ENCODE results near the gene RTP1. TPM values are rescaled to one million over a fixed set of nuclear protein-coding genes. Genes with fewer than 3 reads are reported as not detected.
"Not testable (repeated sequence)": the region's sequence is repeated elsewhere in the genome, so short reads cannot be mapped to it uniquely, and the experiment has no call there.

RTP1 gene
- total RNA-seq, 4 donors from 2014 or later: not detected

GRCh38 chr3:187236962-187237361, 39.7 kb downstream of the RTP1 start:
- 78 to 100% methylated on average over 1 of the region's 1 CpG for WGBS, 2 donors
- H3K27me3 ChIP-seq: no peaks in the 10 kb centered on the region
- no peaks in the 10 kb centered on the region for H3K9me3 ChIP-seq
- H3K27ac ChIP-seq: no peak overlapping the region
- H3K4me3 ChIP-seq: no peak overlapping the region
- TF ChIP-seq CTCF (IDR thresholded peaks at IDR 0.05) (no peak), POLR2A (IDR thresholded peaks at IDR 0.05) (no peak)
- DNase-seq: no peak
- no peaks in the 10 kb centered on the region for H3K36me3 ChIP-seq
- no peaks in the 10 kb centered on the region for H3K4me1 ChIP-seq
- intact Hi-C loops (cut with DNase I): no loop called here

GRCh38 chr3:187237741-187238140, 40.5 kb downstream of the RTP1 start:
- H3K4me1 ChIP-seq: no peaks in the 10 kb centered on the region
- no peak overlapping the region for H3K27ac ChIP-seq
- H3K4me3 ChIP-seq: no peak overlapping the region
- intact Hi-C loops (cut with DNase I): no loop called here
- no peaks in the 10 kb centered on the region for H3K27me3 ChIP-seq
- no peak for DNase-seq
- TF ChIP-seq CTCF (IDR thresholded peaks at IDR 0.05): no peak
- no peaks in the 10 kb centered on the region for H3K36me3 ChIP-seq
- no peaks in the 10 kb centered on the region for H3K9me3 ChIP-seq

GRCh38 chr3:187238239-187238638, 41.0 kb downstream of the RTP1 start:
- 70 to 73% methylated on average over 1 of the region's 1 CpG for WGBS, 2 donors
- no peak overlapping the region for H3K27ac ChIP-seq
- H3K27me3 ChIP-seq: no peaks in the 10 kb centered on the region
- no peak for TF ChIP-seq CTCF (IDR thresholded peaks at IDR 0.05)
- no peak for TF ChIP-seq POLR2A (IDR thresholded peaks at IDR 0.05)
- DNase-seq: no peak
- intact Hi-C loops (cut with DNase I): no loop called here
- H3K4me3 ChIP-seq: no peak overlapping the region
- no peaks in the 10 kb centered on the region for H3K9me3 ChIP-seq
- no peaks in the 10 kb centered on the region for H3K36me3 ChIP-seq
- peaks cover 0 to under 1% (median 0%) of the 10 kb centered on the region in 3 donors for H3K4me1 ChIP-seq

GRCh38 chr3:187238835-187239234, 41.5 kb downstream of the RTP1 start:
- H3K9me3 ChIP-seq; DNase-seq; H3K4me3 ChIP-seq; H3K4me1 ChIP-seq; H3K27me3 ChIP-seq; H3K36me3 ChIP-seq; intact Hi-C loops (cut with DNase I); H3K27ac ChIP-seq: not testable (repeated sequence)
- 91 to 97% methylated on average over 4 of the region's 4 CpGs for WGBS, 2 donors

- WGBS, 2 donors: 80 to 88% methylated on average over 4 to 5 of the region's 5 CpGs
- no peak overlapping the region for H3K4me3 ChIP-seq
- no peaks in the 10 kb centered on the region for H3K36me3 ChIP-seq
- peaks cover 0 to 4% (median 0%) of the 10 kb centered on the region in 4 donors for H3K27me3 ChIP-seq
- peaks cover 0 to 15% (median 8%) of the 10 kb centered on the region in 3 donors for H3K4me1 ChIP-seq
- TF ChIP-seq POLR2A (IDR thresholded peaks at IDR 0.05): no peak
- TF ChIP-seq CTCF (IDR thresholded peaks at IDR 0.05): no peak
- no peak for DNase-seq
- H3K27ac ChIP-seq: no peak overlapping the region
- intact Hi-C loops (cut with DNase I): no loop called here
- H3K9me3 ChIP-seq: no peaks in the 10 kb centered on the region
Observed at GRCh38 chr3:187242435-187242834, 45.1 kb downstream of the RTP1 start.

- TF ChIP-seq CTCF (IDR thresholded peaks at IDR 0.05): no peak
- TF ChIP-seq POLR2A (IDR thresholded peaks at IDR 0.05): no peak
- no peaks in the 10 kb centered on the region for H3K9me3 ChIP-seq
- H3K4me3 ChIP-seq: no peak overlapping the region
- no peaks in the 10 kb centered on the region for H3K36me3 ChIP-seq
- WGBS, 2 donors: 68 to 90% methylated on average over 2 of the region's 4 CpGs
- intact Hi-C loops (cut with DNase I): no loop called here
- no peak overlapping the region for H3K27ac ChIP-seq
- no peak for DNase-seq
- H3K27me3 ChIP-seq: peaks cover 0 to 4% (median 0%) of the 10 kb centered on the region in 4 donors
- H3K4me1 ChIP-seq: peaks cover 0 to 15% (median 8%) of the 10 kb centered on the region in 3 donors
Observed at GRCh38 chr3:187242900-187243299, 45.6 kb downstream of the RTP1 start.
